Calu3 (cell line): ENCODE measurements around the gene ABCA7. TPM values are rescaled to one million over a fixed set of nuclear protein-coding genes. Genes with fewer than 3 reads are reported as not detected.

Experiments
- BruUV-seq: library from RNA; stranded (reverse); fragments of 400-500 nt; replicated peaks from 2 replicates; lab custom pipeline; 2021; lab: Mats Ljungman, UMichigan
- CTCF ChIA-PET: fragments of 300-600 bp; sonication (Branson Sonifier 250); formaldehyde crosslinking; loops from one replicate; lab custom pipeline; 2022; ENCODE audit warnings: antibody characterized with exemption; lab: Charles Lee
- DNase-seq: peaks from one replicate; pipeline ENCODE4 v3.0.0; 2022
- H3K27ac Mint-ChIP-seq: one replicate; pipeline ENCODE4 v1.8.0; 2022; ENCODE audit warnings: mixed read lengths; ENCODE audit not compliant: unreplicated experiment
- H3K27me3 Mint-ChIP-seq: one replicate; pipeline ENCODE4 v1.8.0; 2022; ENCODE audit warnings: mixed read lengths; ENCODE audit not compliant: unreplicated experiment
- H3K36me3 Mint-ChIP-seq: one replicate; pipeline ENCODE4 v1.8.0; 2022; ENCODE audit warnings: mild to moderate bottlenecking, moderate library complexity, mixed read lengths; ENCODE audit not compliant: insufficient read depth, unreplicated experiment
- H3K4me1 Mint-ChIP-seq: one replicate; pipeline ENCODE4 v1.8.0; 2022; ENCODE audit warnings: mild to moderate bottlenecking, low read depth, mixed read lengths; ENCODE audit not compliant: unreplicated experiment
- H3K4me3 Mint-ChIP-seq: one replicate; pipeline ENCODE4 v1.8.0; 2022; ENCODE audit warnings: mild to moderate bottlenecking, low read depth, moderate library complexity, mixed read lengths; ENCODE audit not compliant: unreplicated experiment
- H3K9me3 Mint-ChIP-seq: one replicate; pipeline ENCODE4 v1.8.0; 2022; ENCODE audit warnings: low read depth, mixed read lengths; ENCODE audit not compliant: unreplicated experiment
- intact Hi-C: fragments of 100-400 bp; cut with micrococcal nuclease; formaldehyde crosslinking; loops from one replicate; pipeline ENCODE4 v1.10.0; 2022; ENCODE audit not compliant: unreplicated experiment
- total RNA-seq: library from RNA; stranded (reverse); gene quantifications from 2 replicates; pipeline ENCODE4 v1.2.3, GENCODE V29; 2022
- TF ChIP-seq, protein P1 (sequence below): fragments of 200-600 bp; IDR thresholded peaks from one replicate; pipeline ENCODE4 v1.8.0; 2022; ENCODE audit warnings: antibody characterized with exemption; ENCODE audit not compliant: unreplicated experiment

Gene ABCA7
- total RNA-seq, 1 experiment from 2014 or later = 22.7 TPM

DNA sequence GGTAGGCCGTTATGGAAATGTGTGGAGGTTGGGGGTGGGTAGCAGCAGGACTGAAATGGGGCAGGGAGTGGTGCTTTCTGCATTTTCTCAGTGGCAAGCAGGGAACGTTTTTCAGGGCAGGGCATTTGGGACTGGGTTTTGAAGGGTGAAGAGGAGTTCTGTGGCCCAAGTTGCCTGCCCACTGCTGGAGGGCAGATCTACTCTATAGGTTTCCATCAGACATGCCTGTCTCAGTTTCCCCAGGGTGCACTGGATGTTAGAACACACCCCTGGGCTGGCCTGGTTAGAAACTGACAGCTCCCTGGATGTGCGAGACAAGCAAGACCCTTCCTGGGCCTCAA is 40.6 kb upstream of the ABCA7 start:
- no peaks in the 10 kb centered on the region for H3K9me3 Mint-ChIP-seq
- TF ChIP-seq, protein P1, sequence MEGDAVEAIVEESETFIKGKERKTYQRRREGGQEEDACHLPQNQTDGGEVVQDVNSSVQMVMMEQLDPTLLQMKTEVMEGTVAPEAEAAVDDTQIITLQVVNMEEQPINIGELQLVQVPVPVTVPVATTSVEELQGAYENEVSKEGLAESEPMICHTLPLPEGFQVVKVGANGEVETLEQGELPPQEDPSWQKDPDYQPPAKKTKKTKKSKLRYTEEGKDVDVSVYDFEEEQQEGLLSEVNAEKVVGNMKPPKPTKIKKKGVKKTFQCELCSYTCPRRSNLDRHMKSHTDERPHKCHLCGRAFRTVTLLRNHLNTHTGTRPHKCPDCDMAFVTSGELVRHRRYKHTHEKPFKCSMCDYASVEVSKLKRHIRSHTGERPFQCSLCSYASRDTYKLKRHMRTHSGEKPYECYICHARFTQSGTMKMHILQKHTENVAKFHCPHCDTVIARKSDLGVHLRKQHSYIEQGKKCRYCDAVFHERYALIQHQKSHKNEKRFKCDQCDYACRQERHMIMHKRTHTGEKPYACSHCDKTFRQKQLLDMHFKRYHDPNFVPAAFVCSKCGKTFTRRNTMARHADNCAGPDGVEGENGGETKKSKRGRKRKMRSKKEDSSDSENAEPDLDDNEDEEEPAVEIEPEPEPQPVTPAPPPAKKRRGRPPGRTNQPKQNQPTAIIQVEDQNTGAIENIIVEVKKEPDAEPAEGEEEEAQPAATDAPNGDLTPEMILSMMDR = no peak
- BruUV-seq = no TSS peak
- no peak overlapping the region for H3K27ac Mint-ChIP-seq
- H3K36me3 Mint-ChIP-seq = peaks cover 26% of the 10 kb centered on the region
- H3K27me3 Mint-ChIP-seq = peaks cover 50% of the 10 kb centered on the region
- intact Hi-C loops = no loop called here
- H3K4me3 Mint-ChIP-seq = no peak overlapping the region
- DNase-seq = no peak
- no peaks in the 10 kb centered on the region for H3K4me1 Mint-ChIP-seq
- CTCF ChIA-PET = no interaction called here

DNA sequence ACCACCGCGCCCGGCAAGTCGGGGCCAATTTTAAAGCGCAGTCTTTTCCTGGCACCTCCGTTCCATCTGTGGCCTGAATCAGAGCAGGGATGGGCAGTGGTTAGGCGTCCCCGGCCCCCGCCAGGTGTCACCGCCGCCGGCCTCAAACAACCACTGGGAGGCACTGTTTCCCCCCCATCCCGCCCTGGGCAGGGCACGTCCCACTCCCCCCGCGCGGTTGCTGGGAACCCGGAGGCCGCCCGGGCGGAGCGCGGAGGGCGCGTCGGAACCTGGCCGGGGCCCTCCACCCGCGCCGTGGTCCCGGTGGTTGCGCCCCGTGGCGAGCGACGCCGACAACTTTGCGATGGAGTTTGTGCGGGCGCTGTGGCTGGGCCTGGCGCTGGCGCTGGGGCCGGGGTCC is 39.8 kb upstream of the ABCA7 start, which contains the start of gene GRIN3B:
GRIN3B (plus strand) TSS at position 325 of the 400 bp plus-strand sequence; CDS start at position 344, 19 bp downstream.
- no peaks in the 10 kb centered on the region for H3K4me1 Mint-ChIP-seq
- peak within 1 kb of the TSS; percentile 26 for H3K4me3 Mint-ChIP-seq
- peak; percentile 43 for DNase-seq
- TF ChIP-seq, protein P1 = peak; percentile 16
- intact Hi-C loops = no loop called here
- H3K27ac Mint-ChIP-seq = no peak within 1 kb of the TSS
- H3K9me3 Mint-ChIP-seq = no peaks in the 10 kb centered on the region
- CTCF ChIA-PET = no interaction called here
- H3K27me3 Mint-ChIP-seq = peaks cover 57% of the 10 kb centered on the region
- no TSS peak for BruUV-seq
- peaks cover 27% of the 10 kb centered on the region for H3K36me3 Mint-ChIP-seq

DNA sequence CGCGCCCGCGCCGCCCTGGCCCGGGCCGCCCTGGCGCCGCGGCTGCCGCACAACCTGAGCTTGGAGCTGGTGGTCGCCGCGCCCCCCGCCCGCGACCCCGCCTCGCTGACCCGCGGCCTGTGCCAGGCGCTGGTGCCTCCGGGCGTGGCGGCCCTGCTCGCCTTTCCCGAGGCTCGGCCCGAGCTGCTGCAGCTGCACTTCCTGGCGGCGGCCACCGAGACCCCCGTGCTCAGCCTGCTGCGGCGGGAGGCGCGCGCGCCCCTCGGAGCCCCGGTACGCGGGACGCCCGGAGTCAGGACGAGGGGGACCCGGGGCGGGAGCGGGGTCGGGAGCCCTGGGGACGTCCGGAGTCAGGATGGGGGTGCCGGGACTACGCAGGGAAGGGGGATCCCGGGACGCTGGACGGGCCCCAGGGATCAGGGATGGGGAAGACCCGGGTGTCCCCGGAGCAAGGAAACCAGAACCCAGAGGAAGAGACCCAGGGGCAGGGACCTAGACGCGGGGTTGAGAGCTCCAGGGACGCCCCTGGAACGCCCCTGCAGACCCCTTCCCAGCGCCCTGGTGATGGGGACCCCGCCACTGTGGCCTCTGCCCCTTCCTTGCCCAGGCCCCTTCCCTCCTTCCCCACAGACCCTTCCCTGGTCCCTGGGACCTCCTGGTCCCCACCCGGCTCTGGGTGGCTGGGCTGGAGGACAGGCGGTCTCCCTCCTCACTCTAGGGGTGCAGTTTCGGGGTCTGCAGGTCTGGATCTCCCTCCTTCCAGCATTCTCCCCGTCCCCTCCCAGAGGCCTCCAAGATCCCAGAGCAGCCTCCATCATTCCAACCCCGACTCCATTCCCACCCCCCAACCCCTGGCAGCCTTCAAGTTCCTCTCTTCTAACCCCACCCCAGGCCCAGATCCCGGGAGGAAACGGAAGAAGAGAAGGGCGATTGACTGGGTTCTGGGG is 39.0 kb upstream of the ABCA7 start:
- Mint-ChIP-seq H3K4me1 (no peaks in the 10 kb centered on the region), H3K27ac (no peak overlapping the region), H3K36me3 (peaks cover 31% of the 10 kb centered on the region), H3K9me3 (no peaks in the 10 kb centered on the region), H3K4me3 (peak overlapping the region; percentile 26), H3K27me3 (peaks cover 64% of the 10 kb centered on the region)
- intact Hi-C loops = no loop called here
- CTCF ChIA-PET = interaction anchor here (0.6 kb wide), 2 partner anchors 39 to 263 kb away, joined by 3 read pairs; partner anchors contain the start of gene ABCA7
- no TSS peak for BruUV-seq
- DNase-seq = no peak
- TF ChIP-seq, protein P1 = no peak

DNA sequence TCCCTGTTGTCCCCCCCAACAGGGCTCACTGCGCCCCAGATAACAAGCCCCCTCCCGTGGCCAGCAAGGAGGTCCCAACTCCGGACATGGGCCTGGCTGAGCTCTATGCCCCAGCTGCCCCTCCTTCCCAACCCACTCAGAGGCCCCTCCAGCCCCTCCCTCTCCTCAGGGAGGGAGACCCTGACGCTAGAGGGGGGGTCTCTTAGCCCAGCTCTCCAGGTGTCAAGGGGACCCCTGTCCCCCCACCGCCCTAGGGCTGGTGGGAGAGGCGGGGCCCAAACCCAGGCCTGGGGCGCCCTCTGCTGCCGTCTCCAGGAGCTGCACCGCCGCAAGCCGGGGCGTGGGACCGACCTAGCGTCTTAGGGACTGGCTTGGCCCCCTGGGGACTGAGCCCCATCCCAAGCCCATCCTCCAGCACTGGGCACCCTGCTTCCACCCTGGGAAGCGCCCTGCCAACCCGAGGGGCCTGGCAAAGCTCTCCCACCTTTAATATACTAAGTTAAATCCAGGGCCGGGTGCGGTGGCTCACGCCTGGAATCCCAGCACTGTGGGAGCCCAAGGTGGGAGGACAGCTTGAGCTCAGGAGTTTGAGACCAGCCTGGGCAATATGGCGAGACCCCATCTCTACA is 38.3 kb upstream of the ABCA7 start:
- Mint-ChIP-seq H3K27ac (no peak overlapping the region), H3K27me3 (peaks cover 64% of the 10 kb centered on the region), H3K36me3 (peaks cover 27% of the 10 kb centered on the region), H3K4me3 (peak overlapping the region; percentile 26), H3K4me1 (no peaks in the 10 kb centered on the region), H3K9me3 (no peaks in the 10 kb centered on the region)
- intact Hi-C loops = no loop called here
- peak; percentile 65 for DNase-seq
- TF ChIP-seq, protein P1 = peak; percentile 84
- CTCF ChIA-PET = interaction anchor here (0.6 kb wide), 2 partner anchors 38 to 264 kb away, joined by 3 read pairs; partner anchors contain the start of gene ABCA7
- BruUV-seq = no TSS peak
